Daoy (cell line): ENCODE results near the gene NKD2. TPM values are rescaled to one million over a fixed set of nuclear protein-coding genes. Genes with fewer than 3 reads are reported as not detected.
"Not testable (repeated sequence)": the region's sequence is repeated elsewhere in the genome, so short reads cannot be mapped to it uniquely, and the experiment has no call there.

ENCODE experiments used
- DNase-seq: peaks from one replicate; pipeline ENCODE4 v3.0.0-alpha.2; 2015; ENCODE audit warnings: low read depth
- total RNA-seq: library from RNA; depleted of rRNA; stranded (reverse); fragments of >200 nt; shearing (Covaris generic); gene quantifications from 2 replicates; pipeline ENCODE4 v1.2.3, GENCODE V29; 2014

The NKD2 gene
- total RNA-seq, 1 experiment from 2014 or later: 1.3 TPM

DNA sequence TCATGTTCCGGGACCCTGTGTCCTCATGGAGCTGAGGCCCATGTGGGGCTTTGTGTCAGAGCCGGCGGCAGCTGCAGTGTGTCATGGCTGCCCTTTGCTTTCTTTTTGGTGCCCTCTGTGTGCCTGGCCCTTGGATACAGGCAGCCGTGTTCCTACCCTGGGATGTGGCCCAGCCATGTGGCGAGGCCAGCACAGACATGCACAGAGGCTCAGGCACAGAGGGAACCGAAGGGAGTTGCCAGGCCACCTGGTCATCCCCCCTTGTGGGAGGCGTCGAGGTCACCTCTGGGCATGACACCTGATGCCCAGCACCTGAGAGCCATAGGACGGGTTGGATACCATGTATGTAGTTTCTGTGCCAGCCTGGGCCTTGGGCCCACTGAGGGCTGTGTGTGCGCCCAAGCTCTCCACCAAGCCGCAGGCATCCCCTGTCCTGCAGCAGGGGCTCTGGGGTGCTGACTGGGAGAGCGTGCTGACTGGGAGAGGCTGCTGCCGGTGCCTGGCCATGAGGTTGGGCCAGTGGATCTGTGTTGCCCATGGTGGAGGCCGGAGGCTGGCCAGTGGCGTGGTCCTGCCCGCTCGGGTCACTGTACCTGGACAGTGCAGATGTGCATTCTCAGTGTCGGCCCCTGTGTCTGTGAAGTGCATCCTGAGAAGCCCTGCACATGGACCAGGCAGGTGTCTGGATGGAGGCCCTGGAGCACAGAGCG is 4.8 kb downstream of the NKD2 start:
- DNase-seq: no peak

DNA sequence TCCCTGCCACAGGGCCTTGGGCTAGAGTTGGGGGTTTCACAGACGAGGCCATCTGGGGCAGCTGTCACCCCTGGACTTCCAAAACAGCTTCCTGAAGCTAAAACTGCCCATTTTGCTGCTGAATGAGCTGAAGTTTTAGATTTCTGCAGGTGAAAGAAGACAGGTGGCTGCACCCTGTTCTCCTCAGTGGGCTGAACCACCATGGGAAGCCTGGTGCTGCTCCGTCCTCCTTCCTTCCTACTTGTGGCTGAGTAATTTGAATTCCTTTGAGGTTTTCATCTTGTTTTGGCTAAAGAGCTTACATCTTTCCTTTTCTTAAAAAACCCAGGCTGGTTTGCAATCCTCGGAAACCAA is 5.3 kb downstream of the NKD2 start:
- DNase-seq: no peak

DNA sequence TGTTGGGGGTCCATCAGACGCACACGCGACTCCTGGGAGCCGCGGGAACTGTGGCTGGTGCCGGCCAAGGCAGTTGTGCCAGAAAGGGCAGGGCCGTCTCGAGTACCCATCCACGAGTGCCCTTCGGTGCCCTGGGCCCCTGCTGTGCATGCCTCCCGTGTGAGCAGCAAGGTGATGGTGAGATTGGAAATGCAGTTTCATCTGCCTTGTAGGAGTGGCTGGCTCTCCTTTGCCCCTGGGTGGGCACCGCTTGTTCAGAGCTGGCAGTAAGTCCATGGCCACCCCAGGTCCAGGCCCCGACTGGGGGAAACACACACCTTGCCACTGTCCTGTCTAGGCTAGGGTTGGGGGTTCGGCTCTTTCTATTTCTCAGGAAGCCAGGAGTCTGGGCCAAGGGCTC is 5.7 kb downstream of the NKD2 start:
- DNase-seq: no peak

DNA sequence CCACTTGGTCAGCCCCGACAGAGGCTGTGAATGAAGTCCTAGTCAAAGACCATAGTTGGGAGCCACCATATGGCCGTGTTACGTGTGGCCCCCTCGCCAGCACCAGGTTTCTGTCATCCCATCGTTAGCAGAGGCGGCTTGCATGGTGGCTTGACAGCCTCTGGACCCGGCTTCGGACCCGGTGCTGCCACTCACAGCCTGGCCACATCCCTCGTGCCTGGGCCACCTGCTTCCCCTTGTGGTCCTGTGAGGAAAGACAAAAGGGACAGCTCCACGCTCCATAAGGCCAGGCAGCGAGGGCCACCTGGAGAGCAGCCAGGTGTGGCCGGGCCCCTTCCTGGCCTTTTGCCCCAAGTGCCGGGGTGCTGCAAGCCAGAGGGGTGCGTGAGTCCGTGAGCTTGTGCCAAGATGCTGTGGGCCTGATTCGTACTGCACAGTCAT is 6.2 kb downstream of the NKD2 start:
- DNase-seq: no peak

DNA sequence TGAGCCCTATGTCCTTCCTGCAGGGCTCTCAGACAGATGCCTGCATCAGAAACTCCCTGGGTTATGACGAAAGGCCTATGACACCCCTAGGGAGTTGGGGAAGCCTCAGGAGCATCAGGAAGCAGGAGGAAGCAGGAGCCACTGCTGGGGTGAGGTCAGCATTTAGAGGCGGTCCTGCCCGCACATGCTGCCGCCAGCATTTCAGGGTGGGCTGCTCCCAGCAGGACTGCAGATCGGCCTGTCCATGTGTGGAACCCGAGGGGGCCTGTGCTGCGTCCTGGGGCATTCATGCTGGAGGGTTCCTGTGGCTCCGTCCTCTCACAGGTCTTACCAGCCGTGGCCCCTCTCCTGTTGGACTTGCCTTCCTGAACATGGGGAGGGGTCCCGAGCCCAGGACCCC is 6.9 kb downstream of the NKD2 start:
- no peak for DNase-seq

DNA sequence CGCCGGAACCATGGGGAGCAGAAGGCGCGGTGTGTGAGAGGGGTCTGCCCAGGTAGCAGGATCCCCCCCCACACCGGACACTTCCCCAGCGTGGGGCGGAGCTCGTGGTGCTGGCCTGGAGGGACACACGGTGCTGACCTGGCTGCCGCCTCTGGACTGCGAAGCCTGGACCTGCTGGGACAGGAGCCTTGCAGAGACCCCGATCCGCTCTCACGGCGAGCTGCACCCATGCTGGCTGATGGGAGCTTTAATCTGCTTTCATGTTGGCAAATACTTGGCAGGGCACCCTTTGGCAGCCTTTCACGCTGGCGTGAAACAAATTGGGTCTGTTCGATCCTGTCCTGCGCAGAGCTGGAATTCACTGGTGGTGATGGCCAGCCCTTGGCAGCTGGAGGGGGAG is 7.4 kb downstream of the NKD2 start:
- DNase-seq: no peak

DNA sequence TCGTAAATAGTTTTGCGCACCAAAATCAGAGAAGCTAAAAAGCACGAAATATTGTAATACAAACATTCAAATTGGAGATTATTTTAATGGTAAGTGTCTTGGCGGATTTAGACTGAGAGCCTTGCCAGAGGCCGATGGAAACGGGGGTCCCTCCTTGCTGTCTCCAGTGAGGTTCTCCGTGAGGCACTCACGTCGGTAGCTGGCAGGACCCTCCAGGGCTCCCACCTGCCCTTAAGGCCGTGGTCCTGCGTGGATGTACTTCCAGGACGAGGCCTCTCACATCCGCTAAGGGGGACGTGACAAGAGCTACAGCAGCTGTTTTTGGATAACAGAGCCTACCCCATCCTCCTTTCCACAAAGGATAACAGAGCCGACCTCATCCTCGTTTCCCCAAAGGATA is 7.9 kb downstream of the NKD2 start:
- no peak for DNase-seq

DNA sequence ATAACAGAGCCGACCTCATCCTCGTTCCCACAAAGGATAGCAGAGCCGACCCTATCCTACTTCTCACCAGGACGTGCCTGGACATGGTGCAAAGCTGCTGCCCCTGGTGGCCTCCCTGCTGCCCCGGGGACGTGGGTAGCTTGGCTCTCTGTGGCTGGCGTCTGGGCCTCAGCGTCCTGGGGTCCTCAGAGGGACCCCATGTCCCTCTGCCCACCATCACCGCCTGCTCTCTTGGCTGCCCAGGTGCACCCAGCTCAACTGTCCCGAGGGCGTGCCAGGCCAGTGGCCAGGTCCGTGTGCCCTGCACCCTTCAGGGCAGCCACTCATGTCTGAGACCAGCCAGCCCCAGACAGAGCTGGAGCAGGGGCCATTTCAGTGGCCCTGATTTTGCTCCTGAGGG is 8.5 kb downstream of the NKD2 start:
- DNase-seq: no peak

DNA sequence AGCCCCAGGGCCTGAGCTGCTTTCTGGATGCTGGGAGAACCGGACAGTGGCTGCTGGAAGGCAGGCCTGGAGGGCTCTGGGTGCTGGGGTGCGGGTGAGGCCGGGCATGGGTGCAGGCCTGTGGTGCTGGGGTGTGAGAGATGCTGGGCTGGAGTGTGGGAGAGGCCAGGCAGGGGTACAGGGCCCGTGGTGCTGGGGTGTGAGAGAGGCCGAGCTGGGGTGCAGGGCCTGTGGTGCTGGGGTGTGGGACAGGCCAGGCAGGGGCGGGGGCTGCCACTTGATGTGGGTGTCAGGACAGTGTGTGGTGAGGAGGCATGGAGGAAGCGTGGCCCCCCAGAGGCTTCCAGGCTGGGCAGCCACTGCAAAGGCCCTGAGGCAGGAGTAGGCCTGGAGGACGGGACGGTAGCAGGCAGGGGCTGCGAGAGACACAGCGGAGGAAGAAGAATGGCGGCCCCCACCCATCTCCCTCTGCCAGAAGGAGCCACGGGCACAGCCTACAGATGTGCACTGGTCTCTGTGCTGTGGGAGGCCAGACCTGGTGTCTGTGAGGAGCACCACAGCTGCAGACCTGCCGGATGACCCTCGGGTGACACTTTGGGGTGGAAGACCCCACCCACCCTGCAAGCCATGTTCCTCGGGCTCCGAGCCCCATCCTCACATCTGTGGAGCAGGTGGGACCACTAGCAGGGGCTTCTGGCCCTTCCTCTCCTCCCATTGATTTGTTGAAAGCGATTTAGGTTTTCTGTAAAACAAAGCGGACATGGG is 9.3 kb downstream of the NKD2 start:
- DNase-seq: no peak

DNA sequence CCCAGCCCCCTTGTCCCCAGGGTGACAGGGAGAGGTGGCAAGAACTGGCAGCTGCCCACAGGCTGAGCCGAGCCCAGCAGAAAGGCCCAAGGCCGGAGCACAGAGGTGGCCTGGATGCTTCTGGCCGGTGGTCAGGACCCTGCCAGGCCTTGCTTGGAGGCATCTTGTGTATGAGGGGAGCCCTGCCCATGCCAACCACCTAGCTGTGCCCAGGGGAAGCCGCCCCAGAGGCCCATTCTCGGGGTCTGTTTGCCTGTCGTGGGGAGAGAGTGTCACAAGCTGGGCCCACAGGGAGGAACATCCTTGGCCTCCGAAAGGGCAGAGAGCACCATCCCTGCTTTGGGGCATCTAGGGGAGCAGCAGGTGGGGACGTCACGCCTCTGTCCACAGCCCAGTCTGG is 10.0 kb downstream of the NKD2 start:
- no peak for DNase-seq

DNA sequence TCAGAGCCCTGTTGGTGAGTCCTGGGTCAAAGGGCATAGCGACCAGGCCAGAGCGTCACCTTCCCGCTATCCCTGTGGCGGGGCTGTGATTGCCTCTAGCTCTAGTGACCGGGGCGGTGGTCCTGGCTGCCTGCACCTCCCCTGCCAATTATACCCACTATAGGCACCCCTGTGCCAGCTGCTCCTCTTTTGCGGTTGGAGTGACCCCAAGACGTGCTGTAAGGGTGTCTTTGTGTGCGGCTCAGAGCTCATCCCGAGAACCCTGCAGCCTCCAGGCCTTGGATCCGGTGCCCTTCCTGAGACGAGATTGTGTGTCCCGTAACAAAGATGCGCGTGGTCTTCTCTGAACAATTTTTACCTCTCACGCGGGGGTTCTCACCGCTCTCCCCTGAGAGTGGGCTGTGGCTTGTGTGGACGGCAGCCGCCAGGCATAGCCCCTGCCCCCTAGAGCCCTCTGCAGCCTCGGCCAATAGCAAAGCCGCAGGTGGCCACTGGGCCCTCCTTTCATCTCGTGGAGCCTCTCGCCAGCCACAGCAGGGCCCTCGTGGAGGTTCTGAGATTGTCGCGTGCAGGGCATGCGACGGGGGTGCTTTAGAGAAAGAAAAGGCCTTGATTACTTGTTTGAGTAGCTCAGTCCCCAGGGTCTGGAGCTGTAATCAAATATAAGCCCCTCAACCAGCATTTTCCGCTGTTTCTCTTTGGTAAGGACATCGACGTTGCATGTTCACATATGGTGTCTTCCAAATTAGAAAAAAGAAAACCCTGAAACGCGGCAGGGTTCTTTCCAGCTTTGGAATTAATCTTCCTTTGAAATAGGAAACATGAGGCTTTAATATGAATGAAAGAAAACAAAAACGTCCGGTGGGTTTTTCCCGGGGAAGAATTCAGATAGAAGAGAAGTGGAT is 10.7 kb downstream of the NKD2 start:
- DNase-seq: no peak

DNA sequence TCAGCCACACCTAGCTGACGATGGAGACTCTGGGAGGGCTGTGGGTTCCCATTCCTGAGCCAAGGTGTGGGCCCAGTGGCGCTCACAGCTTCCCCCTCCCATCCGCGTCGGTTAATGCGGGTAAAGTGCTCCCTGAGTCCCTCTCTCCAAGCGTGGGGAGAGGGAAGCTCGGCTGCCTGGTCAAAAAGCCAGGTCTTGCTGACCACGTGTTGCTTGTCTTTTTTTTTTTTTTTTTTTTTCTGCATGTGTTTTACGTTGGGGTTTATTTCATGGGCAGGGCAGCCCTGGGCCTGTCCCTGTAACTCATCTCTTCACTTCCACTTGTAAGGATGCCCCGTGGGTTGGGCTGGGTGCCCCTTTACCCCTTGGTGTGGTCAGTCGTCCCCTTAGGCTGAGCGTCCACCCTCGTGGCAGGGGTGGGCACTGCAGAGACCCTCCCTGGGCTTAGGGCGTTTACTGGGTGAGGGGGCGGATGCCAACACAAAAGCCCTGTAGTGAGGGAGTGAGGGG is 11.9 kb downstream of the NKD2 start:
- no peak for DNase-seq

DNA sequence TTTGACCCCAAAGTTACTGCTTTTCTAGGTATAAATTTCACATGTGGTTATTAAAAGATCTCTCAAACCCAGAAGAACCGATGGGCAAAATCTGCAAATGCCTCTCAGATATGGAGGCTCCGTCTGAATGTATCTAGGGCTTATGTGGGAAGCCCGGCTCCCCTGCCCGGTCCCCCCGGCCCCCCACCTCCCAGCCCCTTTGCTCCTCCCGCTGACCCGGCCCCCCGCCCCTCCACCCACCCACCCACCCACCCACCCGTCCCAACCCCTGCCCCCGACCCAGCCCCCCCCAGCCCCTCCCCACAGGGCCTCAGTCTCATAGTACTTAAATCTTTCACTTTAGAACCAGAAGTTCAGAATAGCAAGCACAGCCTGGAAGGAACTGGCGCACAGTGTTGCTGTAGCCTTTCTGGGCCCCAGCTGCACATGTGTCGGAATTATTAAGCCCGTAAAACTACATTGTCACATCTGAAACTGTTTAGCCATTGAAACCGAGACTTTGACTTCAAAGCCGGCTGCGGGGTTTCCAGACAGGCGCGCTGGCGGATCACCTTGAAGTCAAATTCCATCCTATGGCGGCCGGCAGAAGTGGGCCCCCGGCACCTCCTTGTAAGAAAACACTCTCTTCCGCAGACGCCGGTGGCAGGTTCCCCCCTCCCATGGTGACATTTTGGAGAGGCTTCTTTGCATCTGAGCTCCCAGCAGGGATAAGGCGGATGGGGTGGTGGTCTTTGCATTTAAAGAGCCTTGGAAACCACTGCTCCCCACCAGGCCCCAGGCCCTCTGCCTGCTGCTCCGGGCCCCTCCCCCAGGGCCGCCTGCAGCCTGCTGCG is 12.8 kb downstream of the NKD2 start:
- DNase-seq: no peak

DNA sequence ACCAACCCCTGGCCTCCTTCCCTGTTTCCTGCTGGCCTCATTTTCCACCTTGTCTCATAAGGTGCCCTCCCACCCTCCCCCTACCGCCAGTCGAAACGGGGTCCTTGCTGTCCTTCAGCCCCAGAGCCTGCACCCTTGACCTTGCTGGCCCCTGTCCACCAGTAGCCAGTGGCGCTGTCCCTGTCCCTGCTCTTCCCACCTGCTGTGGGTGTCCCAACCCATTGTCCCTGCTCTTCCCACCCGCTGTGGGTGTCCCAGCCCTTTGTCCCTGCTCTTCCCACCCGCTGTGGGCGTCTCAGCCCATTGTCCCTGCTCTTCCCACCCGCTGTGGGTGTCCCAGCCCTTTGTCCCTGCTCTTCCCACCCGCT is 13.4 kb downstream of the NKD2 start:
- not testable (repeated sequence) for DNase-seq

DNA sequence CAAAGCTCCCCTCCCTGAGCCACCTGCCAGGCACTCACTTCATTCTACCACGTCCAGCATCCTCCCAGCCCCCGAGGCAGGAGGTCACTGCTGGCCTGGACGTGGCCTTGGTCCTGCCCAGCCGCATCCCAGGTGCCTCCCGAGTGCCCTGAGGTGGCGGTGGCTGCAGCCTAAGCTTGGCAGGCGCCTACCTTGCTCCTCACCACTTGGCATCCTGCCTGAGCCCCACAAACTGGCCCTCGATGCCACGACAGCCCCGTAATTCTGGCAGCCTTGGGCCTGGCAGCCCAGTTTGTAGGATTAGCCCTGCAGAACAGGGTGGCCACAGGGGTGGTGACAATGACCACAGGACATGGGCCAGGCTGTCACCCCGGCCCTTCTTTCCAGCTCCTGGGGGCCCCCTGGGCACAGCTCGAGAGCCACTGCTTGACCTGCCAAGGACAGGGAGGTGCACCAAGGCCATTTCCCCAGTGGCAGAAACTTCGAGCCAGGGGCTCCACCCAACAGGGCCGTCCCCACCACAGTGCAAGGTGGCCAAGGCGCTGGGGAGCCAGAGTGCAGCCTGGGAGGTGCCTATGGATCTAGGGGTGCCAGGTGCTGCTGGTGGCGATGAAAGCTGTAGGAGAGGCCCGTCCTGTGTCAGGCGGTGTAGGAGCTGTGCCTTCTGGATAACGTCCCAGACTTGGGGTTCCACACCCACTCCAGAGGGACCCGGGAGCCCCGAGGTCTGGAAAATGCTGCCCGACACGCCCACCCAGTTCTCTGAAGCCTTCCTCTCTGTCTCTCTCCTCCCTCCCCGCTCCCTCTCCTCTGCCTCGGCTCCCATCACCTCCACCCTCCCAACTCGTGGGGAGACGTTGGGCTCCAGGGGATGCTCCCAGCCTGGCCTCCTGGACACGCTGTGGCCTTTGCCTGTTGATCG is 18.4 kb downstream of the NKD2 start:
- no peak for DNase-seq

DNA sequence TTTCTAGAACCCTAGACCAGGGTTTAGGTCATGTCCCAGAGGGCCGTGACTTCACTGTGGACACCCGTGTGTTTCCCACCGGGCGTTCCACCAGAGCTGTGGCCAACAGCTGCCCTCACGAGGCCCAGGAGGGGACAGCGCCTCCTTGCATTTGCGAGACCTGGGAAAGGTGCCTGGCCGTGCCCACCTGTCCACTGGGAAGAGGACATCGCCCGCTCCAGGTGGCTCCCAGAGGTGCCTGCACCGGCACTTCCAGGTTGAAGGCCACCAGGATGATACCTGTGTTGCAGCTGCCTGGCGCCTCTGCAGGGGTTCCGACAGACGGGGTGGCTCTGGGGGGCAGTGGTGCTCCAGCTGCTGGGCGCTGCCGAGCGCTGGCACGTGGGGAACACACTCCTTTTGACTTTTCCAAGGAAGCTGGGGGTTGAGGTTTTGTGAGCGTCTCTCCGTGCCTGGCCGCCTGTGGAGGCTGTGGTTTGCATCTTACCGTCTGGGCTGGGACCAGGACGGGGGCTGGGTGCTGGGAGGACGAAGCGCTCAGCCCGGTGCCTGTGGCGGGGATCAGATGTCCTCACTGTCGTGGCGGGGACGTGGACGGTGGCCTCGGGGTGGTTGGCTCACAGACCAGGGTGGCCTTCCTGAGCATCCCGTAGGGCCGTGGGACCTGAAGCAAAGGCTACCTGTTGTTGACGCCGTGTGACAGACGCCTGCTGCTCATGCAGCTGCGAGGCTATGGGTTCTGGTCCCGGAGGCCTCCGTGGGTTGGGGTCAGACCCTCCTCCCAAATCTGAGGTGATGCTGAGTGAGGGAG is 19.2 kb downstream of the NKD2 start:
- no peak for DNase-seq

DNA sequence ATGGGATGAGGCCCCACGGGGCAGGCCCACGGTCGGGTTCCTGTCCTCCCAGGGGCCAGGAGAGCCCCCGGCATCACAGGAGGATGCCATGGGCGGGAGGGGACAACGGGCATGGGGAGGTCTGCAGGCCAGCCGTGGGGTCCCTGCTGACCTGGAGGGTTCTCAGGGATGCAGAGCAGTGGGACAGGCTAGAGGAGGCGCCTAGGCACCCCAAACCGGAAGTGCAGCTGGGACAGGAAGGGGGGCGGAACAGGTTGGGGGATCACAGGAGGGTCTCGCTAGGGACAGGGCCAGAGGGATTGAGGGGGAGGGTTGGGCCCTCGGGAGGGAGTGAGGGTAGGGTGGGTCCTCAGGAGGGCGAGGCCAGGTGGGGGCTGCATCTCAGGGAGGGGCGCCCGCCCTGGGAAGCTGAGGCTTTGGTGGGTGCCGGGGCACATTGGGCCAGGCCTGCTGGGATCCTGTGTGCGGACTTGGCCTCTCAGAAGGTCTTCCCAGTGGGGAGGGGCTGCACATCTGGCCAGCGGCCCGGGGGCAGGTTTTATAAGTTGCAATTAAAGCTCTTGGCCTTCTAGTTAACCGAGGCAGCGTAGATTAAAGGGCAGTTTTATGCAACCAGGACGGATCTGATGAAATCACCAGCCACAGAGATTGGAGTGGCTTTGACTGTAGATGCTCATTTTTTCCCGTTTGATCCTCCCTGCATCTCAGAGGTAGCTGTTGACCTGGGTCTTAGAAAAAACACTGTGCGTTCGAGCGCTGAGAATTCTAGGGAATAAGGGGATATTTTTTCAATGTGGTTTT is 20.1 kb downstream of the NKD2 start:
- DNase-seq: no peak

DNA sequence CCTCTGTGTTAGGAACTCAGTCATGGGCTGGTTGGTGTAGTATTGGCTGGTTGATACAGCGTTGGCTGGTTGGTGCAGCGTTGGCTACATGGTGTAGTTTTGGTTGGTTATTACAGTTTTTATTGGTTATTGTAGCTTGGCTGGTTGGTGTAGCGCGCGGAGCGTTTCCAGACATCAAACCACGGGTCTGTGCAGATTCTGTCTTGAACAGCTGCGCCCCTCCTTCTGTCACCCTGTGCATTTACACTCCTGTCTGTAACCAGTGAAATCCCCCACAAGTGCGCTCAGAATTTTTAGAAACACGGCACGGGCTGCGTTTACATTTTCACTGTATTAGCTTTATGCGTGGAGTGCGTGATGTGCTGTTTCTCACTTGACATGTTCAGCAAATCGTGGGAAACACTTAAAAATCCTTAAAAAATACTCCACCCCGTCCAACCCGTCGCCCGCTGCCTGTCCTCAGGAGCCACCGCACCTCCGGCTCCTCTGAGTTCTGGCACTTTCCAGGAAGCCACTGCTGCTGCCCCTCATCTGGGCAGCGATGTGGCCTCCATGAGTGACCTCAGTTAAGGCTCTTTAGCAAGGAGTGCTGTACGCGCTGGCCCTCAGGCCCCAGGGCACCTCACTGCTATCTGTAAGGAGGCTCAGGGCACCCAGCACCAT is 20.8 kb downstream of the NKD2 start:
- no peak for DNase-seq
